ENCODE measurements around the gene CHMP4B.

The CHMP4B gene

GRCh38 chr20:33822423-33822822, 11.3 kb downstream of the CHMP4B start:
- no peak for DNase-seq

DNA sequence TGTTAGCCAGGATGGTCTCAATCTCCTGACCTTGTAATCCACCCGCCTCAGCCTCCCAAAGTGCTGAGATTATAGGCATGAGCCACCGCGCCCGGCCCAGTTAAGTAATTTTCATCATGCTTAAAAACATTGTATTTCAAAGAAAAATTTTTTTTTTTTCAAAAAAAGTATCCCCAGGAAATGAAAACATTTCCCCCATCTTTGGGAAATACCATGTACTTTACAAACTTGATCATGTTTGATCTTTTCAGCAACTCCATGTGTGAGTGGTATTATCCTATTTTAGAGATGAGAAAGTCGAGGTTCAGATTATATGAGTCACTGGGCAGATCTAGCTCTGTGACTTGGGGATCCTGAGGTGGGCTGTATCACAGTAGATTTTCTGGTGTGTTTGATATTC, 11.8 kb downstream of the CHMP4B start:
- no peak for DNase-seq

DNA sequence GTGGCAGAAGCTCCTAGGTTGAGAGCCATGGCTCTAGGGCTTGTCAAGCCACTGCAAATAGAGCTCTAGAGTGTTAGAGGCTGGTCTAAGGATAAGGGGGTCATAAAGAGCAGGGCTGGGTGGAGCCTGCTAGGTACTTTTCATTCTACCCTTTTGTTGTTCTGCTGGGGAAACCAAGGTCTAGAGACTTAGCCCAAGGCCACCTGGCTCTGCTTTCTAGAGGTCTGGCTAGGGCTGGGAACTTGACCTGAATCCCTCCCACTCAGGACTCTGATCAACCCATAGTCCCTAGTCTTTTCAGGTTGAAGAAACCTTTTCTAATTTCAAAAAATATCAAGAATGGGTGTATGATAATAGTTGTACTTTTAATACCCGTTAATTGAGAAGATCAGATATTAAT, 13.7 kb downstream of the CHMP4B start:
- no peak for DNase-seq

GRCh38 chr20:33825340-33826269, 14.5 kb downstream of the CHMP4B start:
- DNase-seq = no peak

GRCh38 chr20:33826270-33826897, 15.2 kb downstream of the CHMP4B start:
- DNase-seq = no peak

DNA sequence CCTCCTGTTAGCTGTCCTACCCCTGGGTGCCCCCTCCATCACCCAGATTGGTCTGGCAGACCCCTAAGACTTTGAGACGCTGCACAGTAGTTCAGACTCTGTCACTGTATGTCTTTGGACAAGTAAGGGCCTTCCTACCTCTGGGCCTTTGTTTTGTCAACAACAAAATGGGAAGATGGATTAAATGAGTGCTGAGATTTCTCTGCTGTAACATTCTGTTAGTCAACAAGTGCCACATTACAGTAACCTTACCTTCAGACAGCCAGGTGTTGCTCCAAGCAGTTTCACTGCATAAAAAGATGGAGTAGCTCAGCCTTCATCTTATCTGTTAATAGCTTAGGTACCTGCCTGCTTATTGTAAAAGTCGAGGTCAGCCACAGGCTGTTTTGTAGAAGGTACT, 16.0 kb downstream of the CHMP4B start:
- no peak for DNase-seq

DNA sequence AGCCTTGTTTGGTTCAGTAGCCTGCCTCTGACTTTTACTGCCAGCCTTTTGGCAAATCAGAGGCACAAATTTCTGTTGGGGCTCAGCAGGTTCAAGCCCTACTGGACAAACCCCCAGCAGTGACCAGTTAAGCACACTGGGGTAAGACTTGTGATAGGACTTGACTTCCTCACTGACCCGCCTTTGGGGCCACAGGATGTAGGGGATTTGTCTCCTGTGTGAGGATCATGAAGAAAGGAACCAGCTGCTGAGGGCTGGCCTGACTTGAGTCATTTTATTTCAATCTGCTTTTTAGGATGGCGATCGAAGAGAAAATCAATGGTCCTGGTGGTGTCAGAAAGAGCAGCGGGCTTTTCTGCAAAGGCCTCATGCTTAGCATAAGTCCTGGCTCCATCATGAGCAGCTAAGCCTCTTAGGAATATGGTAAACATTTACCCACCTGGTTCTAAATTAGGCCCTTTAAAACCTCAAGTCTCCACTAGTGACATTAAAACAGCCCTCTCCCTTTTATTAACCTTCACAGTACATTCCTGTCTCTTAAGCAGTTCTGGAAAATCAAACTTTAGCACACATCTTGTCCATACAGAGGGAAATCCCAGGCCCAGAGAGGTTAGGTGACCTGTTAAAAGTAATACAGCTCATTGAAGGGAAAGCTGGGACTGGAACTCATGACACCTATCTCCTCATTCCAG, 16.6 kb downstream of the CHMP4B start:
- DNase-seq = peak in 1 of 2 experiments; percentile 27

DNA sequence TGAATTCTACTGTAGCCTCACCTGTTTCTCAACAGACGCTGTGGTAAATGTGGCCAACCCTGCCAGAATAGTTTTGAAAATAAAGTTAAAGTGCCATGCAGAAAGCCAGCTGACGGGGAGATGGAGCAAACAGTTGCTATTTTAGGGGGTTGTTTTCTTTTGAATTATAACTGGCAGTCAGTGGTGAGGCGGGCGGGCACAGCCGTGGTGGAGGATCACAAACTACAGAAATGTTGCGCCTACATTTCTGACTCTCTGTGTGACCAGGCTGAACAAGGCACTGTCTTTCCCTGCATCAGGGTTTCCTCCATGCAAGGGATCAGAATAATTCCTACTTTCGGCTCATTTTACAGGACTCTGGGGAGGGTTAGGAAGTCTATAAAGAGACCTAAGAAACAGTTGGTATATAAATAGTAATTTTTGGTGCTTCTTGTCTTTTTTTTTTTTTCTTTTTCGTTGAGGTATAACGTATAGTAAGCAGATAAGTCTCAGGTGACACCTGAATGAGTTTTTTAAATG, 17.2 kb downstream of the CHMP4B start:
- no peak for DNase-seq

- DNase-seq = peak in 1 of 2 experiments; percentile 28
Measured at GRCh38 chr20:33828967-33829560, 17.9 kb downstream of the CHMP4B start.

- DNase-seq = no peak
Measured at GRCh38 chr20:33829636-33830035, 18.5 kb downstream of the CHMP4B start.

GRCh38 chr20:33830371-33830770, 19.2 kb downstream of the CHMP4B start:
- peak; percentile 17 to 72 for DNase-seq

DNA sequence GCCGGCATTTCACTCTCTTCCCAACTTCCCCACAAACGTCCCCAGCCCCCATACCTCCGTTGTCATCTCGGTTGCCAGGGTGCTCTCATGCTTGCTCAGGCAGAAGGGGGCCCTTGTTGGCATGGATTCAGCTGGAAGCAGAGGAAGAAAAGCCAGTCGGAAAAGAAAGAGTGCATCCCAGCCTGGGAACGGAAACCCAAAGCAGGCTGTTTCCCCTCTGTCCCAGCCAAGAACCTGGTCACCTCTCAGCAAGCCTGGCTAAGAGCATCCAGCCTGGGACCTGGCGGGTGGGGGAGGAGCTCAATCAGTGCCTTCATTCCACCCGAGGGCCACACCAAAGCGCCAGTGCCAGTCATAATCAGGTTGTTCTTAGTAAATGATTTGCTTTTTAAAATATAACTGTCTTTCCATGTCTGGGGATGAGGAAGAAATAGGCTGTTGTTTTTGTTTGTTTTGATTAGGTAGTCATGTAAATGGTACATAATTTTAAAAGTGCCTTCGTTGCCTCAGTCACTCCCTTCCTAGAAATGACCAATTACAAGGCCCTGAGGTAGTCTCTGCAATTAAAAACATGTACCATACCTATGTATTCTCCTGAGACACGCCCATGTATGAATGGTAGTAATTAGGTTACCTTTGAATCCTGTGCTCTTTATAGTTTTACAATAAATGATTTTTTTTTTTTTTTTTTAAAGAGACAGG, 21.1 kb downstream of the CHMP4B start:
- no peak for DNase-seq

GRCh38 chr20:33833333-33833732, 22.2 kb downstream of the CHMP4B start:
- no peak for DNase-seq

- DNase-seq = no peak
Measured at GRCh38 chr20:33835615-33836172, 24.5 kb downstream of the CHMP4B start.

- DNase-seq = peak in 1 of 2 experiments; percentile 45
Measured at GRCh38 chr20:33836277-33836676, 25.1 kb downstream of the CHMP4B start.

DNA sequence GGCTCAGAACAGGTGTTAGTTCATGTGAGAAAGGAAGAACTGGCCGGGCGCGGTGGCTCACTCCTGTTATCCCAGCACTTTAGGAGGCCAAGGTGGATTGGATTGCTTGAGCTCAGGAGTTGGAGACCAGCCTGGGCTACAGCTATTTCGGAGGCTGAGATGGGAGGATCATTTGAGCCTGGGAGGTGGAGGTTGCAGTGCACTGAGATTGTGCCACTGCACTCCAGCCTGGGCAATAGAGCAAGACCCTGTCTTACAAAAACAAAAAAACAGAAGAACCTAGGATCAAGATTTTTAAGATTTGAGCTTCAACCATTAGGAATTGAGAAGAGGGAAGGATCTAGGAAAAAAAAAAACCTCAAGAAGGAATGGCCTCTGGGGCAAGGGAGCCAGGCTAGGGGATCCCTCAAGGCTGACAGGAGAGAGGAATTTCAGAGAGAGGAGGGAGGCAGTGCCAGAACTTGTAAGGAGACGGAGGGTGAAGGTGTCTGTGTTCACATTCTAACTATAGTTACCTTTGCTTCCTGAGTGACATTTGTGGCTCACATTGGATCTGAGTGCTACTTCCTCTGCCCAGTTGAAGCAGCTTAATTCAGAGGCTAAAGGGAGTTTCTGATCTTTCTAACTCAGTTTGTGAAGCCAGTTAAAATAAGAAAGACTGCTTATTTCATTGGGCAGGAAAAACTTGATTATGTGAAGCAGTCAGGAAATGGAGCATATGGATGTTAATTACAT, 26.1 kb downstream of the CHMP4B start:
- no peak for DNase-seq

- DNase-seq = no peak
Measured at GRCh38 chr20:33838035-33838864, 27.1 kb downstream of the CHMP4B start.

DNA sequence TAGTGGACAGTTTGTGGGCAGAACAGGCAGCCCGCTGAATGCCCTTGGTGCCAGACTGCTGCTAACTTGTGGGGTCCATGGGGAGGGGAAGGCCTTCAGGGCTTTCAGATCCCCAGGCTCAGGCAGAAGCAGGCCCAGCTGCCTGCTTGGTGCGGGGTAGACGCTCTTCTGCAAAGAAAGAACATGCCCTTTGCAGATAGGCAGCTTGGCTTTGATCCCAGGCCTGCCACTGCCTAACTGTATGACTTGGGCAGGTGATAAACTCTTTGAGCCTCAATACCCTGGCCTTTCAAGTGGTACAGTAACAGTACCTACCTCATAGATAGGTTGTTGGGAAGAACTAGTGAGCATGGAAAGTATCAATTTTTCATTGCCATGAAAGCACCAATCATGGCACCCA, 28.4 kb downstream of the CHMP4B start:
- no peak for DNase-seq

- DNase-seq = no peak
Measured at GRCh38 chr20:33840160-33840559, 29.0 kb downstream of the CHMP4B start.

DNA sequence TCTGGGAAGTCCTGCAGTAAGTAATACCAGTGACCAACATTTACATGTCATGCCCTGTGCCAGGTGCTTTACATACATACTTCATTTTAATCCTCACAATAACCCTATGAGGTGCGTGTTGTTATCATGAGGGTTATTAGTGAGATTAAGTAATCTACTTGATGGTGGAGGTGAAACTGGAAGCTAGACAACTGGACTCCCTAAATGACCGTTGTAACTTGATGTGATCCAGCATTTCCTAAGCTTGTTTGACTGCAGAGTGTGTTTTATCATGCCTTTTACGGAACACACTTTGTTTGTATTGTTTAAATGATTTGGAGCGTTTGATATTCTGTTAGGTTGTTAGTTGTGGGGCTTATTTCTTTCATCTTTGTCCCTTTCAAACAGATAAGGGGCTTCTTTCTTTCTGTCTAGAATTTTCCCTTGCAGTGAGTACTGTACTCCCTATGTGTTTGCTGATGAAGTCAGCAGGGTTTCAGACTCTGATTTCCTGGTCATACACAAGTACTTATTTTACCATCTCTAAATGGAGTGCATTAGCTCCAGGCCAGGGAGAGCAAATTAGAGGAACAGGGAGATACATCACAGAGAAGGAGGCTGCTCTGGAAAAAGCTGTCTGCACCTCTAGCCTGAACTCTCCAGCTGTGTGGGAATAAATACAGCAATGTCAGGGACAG, 29.7 kb downstream of the CHMP4B start:
- peak in 1 of 2 experiments; percentile 66 for DNase-seq

All from NCI-H524 (cell line).